WTC11 (cell line): ENCODE results near the gene QDPR. TPM values are rescaled to one million over a fixed set of nuclear protein-coding genes. Genes with fewer than 3 reads are reported as not detected.
A peak's percentile ranks its signal among the peaks of the same experiment; 100 is the strongest.

Source experiments
- ATF2 ChIP-seq: sonication (generic); formaldehyde crosslinking; IDR thresholded peaks from 2 replicates; pipeline ENCODE4 v1.8.1; 2022; ENCODE audit warnings: low read depth, missing genetic modification reagents, borderline replicate concordance
- CBFB ChIP-seq: sonication (generic); formaldehyde crosslinking; IDR thresholded peaks from 2 replicates; pipeline ENCODE4 v1.8.1; 2022; ENCODE audit warnings: mild to moderate bottlenecking, low read depth, missing genetic modification reagents
- CTCF ChIP-seq: fragments of 200-600 bp; IDR thresholded peaks from 2 replicates; pipeline ENCODE4 v1.8.0; 2022; ENCODE audit warnings: antibody characterized with exemption
- EMX1 ChIP-seq: fragments of 250-450 bp; sonication (Bioruptor Pico); IDR thresholded peaks from 2 replicates; pipeline ENCODE4 v1.8.0; 2021; ENCODE audit warnings: mild to moderate bottlenecking
- FOXP4 ChIP-seq: sonication (generic); formaldehyde crosslinking; IDR thresholded peaks from 2 replicates; pipeline ENCODE4 v1.8.0; 2022; ENCODE audit warnings: mild to moderate bottlenecking, missing genetic modification reagents
- GRHL2 ChIP-seq: fragments of 250-450 bp; sonication (Bioruptor Pico); IDR thresholded peaks from 2 replicates; pipeline ENCODE4 v1.8.0; 2022; ENCODE audit warnings: mild to moderate bottlenecking, moderate library complexity; ENCODE audit not compliant: insufficient replicate concordance, severe bottlenecking
- JAZF1 ChIP-seq: fragments of 250-450 bp; sonication (Bioruptor Pico); IDR thresholded peaks from 2 replicates; pipeline ENCODE4 v1.9.0; 2021; ENCODE audit warnings: moderate library complexity, mild to moderate bottlenecking, inconsistent platforms
- JUN ChIP-seq: sonication (generic); formaldehyde crosslinking; IDR thresholded peaks from 2 replicates; pipeline ENCODE4 v1.8.0; 2023; ENCODE audit warnings: mild to moderate bottlenecking, missing genetic modification reagents
- NR2C2 ChIP-seq: sonication (generic); formaldehyde crosslinking; IDR thresholded peaks from 2 replicates; pipeline ENCODE4 v1.8.0; 2022; ENCODE audit warnings: mild to moderate bottlenecking, missing genetic modification reagents
- OVOL2 ChIP-seq: fragments of 250-450 bp; sonication (Bioruptor Pico); IDR thresholded peaks from 2 replicates; pipeline ENCODE4 v1.9.0; 2021; ENCODE audit warnings: mild to moderate bottlenecking, borderline replicate concordance
- SP1 ChIP-seq: sonication (generic); formaldehyde crosslinking; conservative IDR thresholded peaks from 2 replicates; pipeline ENCODE4 v1.8.1; 2022; ENCODE audit warnings: missing genetic modification reagents
- TEAD1 ChIP-seq: sonication (generic); formaldehyde crosslinking; IDR thresholded peaks from 2 replicates; pipeline ENCODE4 v1.8.0; 2022; ENCODE audit warnings: mild to moderate bottlenecking, missing genetic modification reagents
- TP53 ChIP-seq: sonication (generic); formaldehyde crosslinking; IDR thresholded peaks from 2 replicates; pipeline ENCODE4 v1.8.1; 2023; ENCODE audit warnings: mild to moderate bottlenecking, missing genetic modification reagents
- ZNF425 ChIP-seq: fragments of 250-450 bp; sonication (Bioruptor Pico); conservative IDR thresholded peaks from 2 replicates; pipeline ENCODE4 v1.9.0; 2021; ENCODE audit warnings: mild to moderate bottlenecking
- total RNA-seq: library from RNA; stranded (reverse); gene quantifications from 3 replicates; pipeline ENCODE4 v1.2.3, GENCODE V29; 2021
- TF ChIP-seq, protein P1 (sequence below): sonication (generic); formaldehyde crosslinking; IDR thresholded peaks from 2 replicates; pipeline ENCODE4 v1.8.0; 2022; ENCODE audit warnings: missing genetic modification reagents
- TF ChIP-seq, protein P2 (sequence below): sonication (generic); formaldehyde crosslinking; IDR thresholded peaks from 2 replicates; pipeline ENCODE4 v1.8.0; 2023; ENCODE audit warnings: missing genetic modification reagents
- TF ChIP-seq, protein P3 (sequence below): sonication (generic); formaldehyde crosslinking; IDR thresholded peaks from 2 replicates; pipeline ENCODE4 v1.8.1; 2023; ENCODE audit warnings: mild to moderate bottlenecking, moderate library complexity, missing genetic modification reagents
- TF ChIP-seq, protein P4 (sequence below): fragments of 250-450 bp; sonication (Bioruptor Pico); IDR thresholded peaks from 2 replicates; pipeline ENCODE4 v1.8.0; 2021; ENCODE audit warnings: mild to moderate bottlenecking

QDPR gene
- total RNA-seq, 1 experiment from 2014 or later = 33.6 TPM

GRCh38 chr4:17511950-17512795 lies at the start of gene QDPR (continued):
- no peak for TF ChIP-seq JUN
- TF ChIP-seq, protein P1, sequence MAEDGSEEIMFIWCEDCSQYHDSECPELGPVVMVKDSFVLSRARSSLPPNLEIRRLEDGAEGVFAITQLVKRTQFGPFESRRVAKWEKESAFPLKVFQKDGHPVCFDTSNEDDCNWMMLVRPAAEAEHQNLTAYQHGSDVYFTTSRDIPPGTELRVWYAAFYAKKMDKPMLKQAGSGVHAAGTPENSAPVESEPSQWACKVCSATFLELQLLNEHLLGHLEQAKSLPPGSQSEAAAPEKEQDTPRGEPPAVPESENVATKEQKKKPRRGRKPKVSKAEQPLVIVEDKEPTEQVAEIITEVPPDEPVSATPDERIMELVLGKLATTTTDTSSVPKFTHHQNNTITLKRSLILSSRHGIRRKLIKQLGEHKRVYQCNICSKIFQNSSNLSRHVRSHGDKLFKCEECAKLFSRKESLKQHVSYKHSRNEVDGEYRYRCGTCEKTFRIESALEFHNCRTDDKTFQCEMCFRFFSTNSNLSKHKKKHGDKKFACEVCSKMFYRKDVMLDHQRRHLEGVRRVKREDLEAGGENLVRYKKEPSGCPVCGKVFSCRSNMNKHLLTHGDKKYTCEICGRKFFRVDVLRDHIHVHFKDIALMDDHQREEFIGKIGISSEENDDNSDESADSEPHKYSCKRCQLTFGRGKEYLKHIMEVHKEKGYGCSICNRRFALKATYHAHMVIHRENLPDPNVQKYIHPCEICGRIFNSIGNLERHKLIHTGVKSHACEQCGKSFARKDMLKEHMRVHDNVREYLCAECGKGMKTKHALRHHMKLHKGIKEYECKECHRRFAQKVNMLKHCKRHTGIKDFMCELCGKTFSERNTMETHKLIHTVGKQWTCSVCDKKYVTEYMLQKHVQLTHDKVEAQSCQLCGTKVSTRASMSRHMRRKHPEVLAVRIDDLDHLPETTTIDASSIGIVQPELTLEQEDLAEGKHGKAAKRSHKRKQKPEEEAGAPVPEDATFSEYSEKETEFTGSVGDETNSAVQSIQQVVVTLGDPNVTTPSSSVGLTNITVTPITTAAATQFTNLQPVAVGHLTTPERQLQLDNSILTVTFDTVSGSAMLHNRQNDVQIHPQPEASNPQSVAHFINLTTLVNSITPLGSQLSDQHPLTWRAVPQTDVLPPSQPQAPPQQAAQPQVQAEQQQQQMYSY (CRISPR knock-in tag) = no peak
- no peak for TF ChIP-seq OVOL2
- TF ChIP-seq GRHL2 (CRISPR knock-in tag) = no peak
- no peak for TF ChIP-seq EMX1
- TF ChIP-seq, protein P2, sequence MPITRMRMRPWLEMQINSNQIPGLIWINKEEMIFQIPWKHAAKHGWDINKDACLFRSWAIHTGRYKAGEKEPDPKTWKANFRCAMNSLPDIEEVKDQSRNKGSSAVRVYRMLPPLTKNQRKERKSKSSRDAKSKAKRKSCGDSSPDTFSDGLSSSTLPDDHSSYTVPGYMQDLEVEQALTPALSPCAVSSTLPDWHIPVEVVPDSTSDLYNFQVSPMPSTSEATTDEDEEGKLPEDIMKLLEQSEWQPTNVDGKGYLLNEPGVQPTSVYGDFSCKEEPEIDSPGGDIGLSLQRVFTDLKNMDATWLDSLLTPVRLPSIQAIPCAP = no peak
- 0 out of 2 replicates have a peak, but pooled peaks have one; percentile 75 for TF ChIP-seq CBFB
- no peak for TF ChIP-seq TEAD1 (CRISPR knock-in tag)
- no peak for TF ChIP-seq JAZF1 (CRISPR knock-in tag)
- no peak for TF ChIP-seq CTCF
- no peak for TF ChIP-seq ATF2 (CRISPR knock-in tag)
- TF ChIP-seq, protein P3, sequence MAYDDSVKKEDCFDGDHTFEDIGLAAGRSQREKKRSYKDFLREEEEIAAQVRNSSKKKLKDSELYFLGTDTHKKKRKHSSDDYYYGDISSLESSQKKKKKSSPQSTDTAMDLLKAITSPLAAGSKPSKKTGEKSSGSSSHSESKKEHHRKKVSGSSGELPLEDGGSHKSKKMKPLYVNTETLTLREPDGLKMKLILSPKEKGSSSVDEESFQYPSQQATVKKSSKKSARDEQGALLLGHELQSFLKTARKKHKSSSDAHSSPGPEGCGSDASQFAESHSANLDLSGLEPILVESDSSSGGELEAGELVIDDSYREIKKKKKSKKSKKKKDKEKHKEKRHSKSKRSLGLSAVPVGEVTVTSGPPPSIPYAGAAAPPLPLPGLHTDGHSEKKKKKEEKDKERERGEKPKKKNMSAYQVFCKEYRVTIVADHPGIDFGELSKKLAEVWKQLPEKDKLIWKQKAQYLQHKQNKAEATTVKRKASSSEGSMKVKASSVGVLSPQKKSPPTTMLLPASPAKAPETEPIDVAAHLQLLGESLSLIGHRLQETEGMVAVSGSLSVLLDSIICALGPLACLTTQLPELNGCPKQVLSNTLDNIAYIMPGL (CRISPR knock-in tag) = 0 out of 2 replicates have a peak, but pooled peaks have one; percentile 23
- TF ChIP-seq SP1 = peak; percentile 85
- TF ChIP-seq FOXP4 (CRISPR knock-in tag) = 0 out of 2 replicates have a peak, but pooled peaks have one; percentile 30
- no peak for TF ChIP-seq ZNF425 (CRISPR knock-in tag)
- 0 out of 2 replicates have a peak, but pooled peaks have one; percentile 66 for TF ChIP-seq TP53 (CRISPR knock-in tag)
- no peak for TF ChIP-seq NR2C2 (CRISPR knock-in tag)
- TF ChIP-seq, protein P4, sequence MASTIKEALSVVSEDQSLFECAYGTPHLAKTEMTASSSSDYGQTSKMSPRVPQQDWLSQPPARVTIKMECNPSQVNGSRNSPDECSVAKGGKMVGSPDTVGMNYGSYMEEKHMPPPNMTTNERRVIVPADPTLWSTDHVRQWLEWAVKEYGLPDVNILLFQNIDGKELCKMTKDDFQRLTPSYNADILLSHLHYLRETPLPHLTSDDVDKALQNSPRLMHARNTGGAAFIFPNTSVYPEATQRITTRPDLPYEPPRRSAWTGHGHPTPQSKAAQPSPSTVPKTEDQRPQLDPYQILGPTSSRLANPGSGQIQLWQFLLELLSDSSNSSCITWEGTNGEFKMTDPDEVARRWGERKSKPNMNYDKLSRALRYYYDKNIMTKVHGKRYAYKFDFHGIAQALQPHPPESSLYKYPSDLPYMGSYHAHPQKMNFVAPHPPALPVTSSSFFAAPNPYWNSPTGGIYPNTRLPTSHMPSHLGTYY (CRISPR knock-in tag) = no peak
